Measurements from ENCODE around the gene LIN37. TPM values are rescaled to one million over a fixed set of nuclear protein-coding genes. Genes with fewer than 3 reads are reported as not detected.
A peak's percentile ranks its signal among the peaks of the same experiment; 100 is the strongest.

Gene LIN37
- total and polyA plus RNA-seq, 2 of the 13 experiments (the other 11 are each of a cell fraction or from before 2014, with no cell fraction given) = 6.3 to 8.7 TPM

DNA sequence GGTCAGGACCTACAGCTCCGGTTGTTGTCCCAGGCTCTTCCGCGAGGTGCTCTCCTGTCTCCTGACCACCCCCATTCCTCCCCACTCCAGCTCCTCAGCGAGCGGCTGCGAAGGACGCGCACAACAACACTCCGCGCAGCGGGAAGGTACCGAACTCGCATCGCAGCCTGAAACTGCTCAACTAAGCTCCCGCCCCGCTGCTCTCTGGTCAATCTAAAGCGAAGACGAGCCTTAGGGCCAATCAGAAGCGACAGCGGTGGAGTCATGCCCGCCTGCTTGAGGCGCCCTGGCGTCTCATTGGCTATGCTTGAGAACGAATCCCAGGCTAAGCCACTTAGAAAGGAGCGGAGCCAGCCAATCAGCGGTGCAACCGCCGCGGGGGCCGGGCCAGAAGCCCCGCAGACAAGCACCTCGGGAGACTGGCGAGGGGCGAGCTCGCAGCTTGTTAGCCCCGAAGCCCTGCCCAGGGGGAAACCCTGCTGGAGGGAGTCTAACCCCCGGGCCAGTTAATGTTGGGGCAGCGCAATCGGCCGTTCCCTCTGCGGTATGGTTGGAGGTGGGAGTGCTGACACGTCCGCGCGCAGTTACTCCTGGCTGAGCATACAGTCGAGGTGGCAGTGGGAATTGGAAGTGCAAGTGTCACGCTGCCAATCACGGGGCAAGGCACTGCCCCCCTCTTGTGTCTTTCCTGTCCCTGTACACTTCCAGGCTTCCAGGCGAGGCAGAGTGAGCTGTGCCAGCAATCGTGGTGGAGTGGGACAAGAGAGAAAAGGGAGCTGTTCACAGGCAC, 46.0 kb upstream of the LIN37 start (continued):
- TF ChIP-seq ATF2 (CRISPR knock-in tag; IDR thresholded peaks at IDR 0.05) (no peak), SP2 (CRISPR knock-in tag; IDR thresholded peaks at IDR 0.05) (peak; percentile 99), ZKSCAN5 (CRISPR knock-in tag; IDR thresholded peaks at IDR 0.05) (no peak), STAG1 (CRISPR knock-in tag; IDR thresholded peaks at IDR 0.05) (no peak), RELA (CRISPR knock-in tag; IDR thresholded peaks at IDR 0.05) (no peak), E2F1 (CRISPR knock-in tag; IDR thresholded peaks at IDR 0.05) (no peak), ZBTB49 (CRISPR knock-in tag; IDR thresholded peaks at IDR 0.05; ENCODE audit: borderline replicate concordance) (no peak), ZNF10 (CRISPR knock-in tag; IDR thresholded peaks at IDR 0.05; ENCODE audit: borderline replicate concordance, low read depth) (no peak), CTCF (CRISPR knock-in tag; IDR thresholded peaks at IDR 0.05) (peak; percentile 22; the same call in 1 of the 2 replicates), ZNF253 (CRISPR knock-in tag; IDR thresholded peaks at IDR 0.05; ENCODE audit: borderline replicate concordance) (0 out of 2 replicates have a peak, but pooled peaks have one; percentile 32), DMAP1 (CRISPR knock-in tag; IDR thresholded peaks at IDR 0.05) (0 out of 2 replicates have a peak, but pooled peaks have one; percentile 31), BRCA1 (CRISPR knock-in tag; IDR thresholded peaks at IDR 0.05) (0 out of 2 replicates have a peak, but pooled peaks have one; percentile 56), RBFOX2 (IDR thresholded peaks at IDR 0.05; ENCODE audit: low read depth, low read length) (peak; percentile 60; the same call in 1 of the 2 replicates)
- TF ChIP-seq, protein P1, sequence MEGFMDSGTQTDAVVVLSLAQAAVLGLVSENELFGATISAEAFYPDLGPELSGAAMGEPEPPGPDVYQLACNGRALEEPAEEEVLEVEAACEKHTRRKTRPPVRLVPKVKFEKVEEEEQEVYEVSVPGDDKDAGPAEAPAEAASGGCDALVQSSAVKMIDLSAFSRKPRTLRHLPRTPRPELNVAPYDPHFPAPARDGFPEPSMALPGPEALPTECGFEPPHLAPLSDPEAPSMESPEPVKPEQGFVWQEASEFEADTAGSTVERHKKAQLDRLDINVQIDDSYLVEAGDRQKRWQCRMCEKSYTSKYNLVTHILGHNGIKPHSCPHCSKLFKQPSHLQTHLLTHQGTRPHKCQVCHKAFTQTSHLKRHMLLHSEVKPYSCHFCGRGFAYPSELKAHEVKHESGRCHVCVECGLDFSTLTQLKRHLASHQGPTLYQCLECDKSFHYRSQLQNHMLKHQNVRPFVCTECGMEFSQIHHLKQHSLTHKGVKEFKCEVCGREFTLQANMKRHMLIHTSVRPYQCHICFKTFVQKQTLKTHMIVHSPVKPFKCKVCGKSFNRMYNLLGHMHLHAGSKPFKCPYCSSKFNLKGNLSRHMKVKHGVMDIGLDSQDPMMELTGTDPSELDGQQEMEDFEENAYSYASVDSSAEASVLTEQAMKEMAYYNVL (CRISPR knock-in tag; IDR thresholded peaks at IDR 0.05; ENCODE audit: borderline replicate concordance) = no peak
- TF ChIP-seq, protein P2, sequence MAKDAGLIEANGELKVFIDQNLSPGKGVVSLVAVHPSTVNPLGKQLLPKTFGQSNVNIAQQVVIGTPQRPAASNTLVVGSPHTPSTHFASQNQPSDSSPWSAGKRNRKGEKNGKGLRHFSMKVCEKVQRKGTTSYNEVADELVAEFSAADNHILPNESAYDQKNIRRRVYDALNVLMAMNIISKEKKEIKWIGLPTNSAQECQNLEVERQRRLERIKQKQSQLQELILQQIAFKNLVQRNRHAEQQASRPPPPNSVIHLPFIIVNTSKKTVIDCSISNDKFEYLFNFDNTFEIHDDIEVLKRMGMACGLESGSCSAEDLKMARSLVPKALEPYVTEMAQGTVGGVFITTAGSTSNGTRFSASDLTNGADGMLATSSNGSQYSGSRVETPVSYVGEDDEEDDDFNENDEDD (CRISPR knock-in tag; IDR thresholded peaks at IDR 0.05; ENCODE audit: borderline replicate concordance) = peak; percentile 69; the same call in 1 of the 2 replicates
